ENCODE measurements around the gene RBM43. TPM values are rescaled to one million over a fixed set of nuclear protein-coding genes. Genes with fewer than 3 reads are reported as not detected.
A peak's percentile ranks its signal among the peaks of the same experiment; 100 is the strongest.
"Not testable (repeated sequence)": the region's sequence is repeated elsewhere in the genome, so short reads cannot be mapped to it uniquely, and the experiment has no call there.

The RBM43 gene
- total RNA-seq, result 4.8 and 5.0 TPM in 2 replicates

DNA sequence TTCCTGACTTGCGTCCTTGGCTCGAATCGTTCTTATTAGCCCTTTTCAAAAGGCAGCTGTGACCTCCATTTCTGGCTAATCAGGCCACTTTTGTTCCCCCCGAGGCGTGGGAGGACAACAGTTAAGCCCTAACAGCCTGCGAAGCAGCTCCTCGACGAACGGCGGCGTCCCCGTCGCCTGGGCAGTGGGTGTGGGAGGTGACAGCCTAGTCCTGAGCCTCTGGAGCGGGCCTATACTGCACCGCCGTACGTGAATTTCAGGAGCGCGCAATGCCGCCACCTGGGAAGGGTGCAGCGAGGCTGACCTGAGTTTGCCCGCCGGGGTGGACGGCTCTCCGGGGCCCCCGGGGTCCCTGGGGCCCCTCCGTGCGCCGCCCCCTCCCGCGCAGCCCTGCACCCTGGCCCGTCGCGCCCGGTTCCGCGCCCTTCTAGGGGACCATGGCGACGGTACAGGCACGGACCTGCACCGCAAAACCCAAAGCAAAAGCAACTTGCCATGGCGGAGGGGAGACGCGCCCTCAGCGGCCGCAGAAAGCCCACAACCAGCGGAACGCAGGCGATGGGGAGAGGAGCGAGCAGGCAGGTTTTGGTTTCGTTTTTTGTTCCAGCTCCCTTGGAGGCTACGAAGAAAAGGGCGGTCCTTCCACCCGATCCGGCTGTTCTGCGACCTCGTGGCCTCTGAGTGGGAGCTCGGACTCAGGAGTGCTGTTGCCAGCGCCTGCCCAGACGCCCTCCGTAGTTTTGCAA, at the start of gene RBM43:
TSS of gene RBM43 (minus strand) at position 633 of the 746 bp plus-strand sequence. CDS start at position 497, 136 bp downstream.
- TF ChIP-seq, protein P1, sequence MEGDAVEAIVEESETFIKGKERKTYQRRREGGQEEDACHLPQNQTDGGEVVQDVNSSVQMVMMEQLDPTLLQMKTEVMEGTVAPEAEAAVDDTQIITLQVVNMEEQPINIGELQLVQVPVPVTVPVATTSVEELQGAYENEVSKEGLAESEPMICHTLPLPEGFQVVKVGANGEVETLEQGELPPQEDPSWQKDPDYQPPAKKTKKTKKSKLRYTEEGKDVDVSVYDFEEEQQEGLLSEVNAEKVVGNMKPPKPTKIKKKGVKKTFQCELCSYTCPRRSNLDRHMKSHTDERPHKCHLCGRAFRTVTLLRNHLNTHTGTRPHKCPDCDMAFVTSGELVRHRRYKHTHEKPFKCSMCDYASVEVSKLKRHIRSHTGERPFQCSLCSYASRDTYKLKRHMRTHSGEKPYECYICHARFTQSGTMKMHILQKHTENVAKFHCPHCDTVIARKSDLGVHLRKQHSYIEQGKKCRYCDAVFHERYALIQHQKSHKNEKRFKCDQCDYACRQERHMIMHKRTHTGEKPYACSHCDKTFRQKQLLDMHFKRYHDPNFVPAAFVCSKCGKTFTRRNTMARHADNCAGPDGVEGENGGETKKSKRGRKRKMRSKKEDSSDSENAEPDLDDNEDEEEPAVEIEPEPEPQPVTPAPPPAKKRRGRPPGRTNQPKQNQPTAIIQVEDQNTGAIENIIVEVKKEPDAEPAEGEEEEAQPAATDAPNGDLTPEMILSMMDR (IDR thresholded peaks at IDR 0.05), result no peak
- Mint-ChIP-seq H3K4me3 (peak within 1 kb of the TSS; percentile 93), H3K36me3 (ENCODE audit: low read depth) (peaks cover 4% of the 10 kb centered on the region), H3K27ac (peak within 1 kb of the TSS; percentile 94), H3K9me3 (no peaks in the 10 kb centered on the region), H3K27me3 (no peaks in the 10 kb centered on the region), H3K4me1 (peaks cover 20% of the 10 kb centered on the region)
- intact Hi-C loops (cut with micrococcal nuclease), result loop anchor here (1.0 to 5.0 kb wide), 6 partner anchors 28 to 1674 kb away; partner anchors contain the start of genes ARL6IP6, FMNL2, MMADHC and NMI
- ChIA-PET POLR2A (interaction anchor here (0.7 to 4.0 kb wide), 10 partner anchors 9 to 1674 kb away, joined by 3 to 74 read pairs (median 4); partner anchors contain the start of genes ARL5A, MMADHC, NMI and RIF1), CTCF (interaction anchor here (0.7 to 1.1 kb wide), 4 partner anchors 37 to 1700 kb away, joined by 3 to 4 read pairs (median 3); partner anchors contain the start of gene RIF1)
- DNase-seq, result peak; percentile 58
- ATAC-seq (ENCODE audit: low read depth), result peak; percentile 90

DNA sequence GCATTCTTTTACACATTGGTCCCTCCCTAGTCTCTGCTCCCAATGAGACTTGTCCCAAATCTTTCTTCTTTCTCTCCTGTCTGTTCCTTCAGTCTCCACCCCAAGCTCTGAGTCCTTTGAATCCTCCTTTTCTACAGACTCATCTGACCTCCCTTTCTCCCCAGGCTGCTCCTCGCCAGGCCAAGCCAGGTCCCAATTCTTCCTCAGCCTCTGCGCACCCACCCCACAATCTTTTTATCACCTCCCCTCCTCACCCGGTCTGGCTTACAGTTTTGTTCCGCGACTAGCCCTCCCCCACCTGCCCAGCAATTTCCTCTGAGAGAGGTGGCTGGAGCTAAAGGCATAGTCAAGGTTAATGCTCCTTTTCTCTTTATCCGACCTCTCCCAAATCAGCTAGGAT, 48.6 kb upstream of the RBM43 start:
- H3K9me3 Mint-ChIP-seq; H3K4me1 Mint-ChIP-seq; H3K27ac Mint-ChIP-seq; H3K4me3 Mint-ChIP-seq; CTCF ChIA-PET; intact Hi-C loops (cut with micrococcal nuclease); H3K27me3 Mint-ChIP-seq; POLR2A ChIA-PET; DNase-seq; ATAC-seq (ENCODE audit: low read depth); H3K36me3 Mint-ChIP-seq (ENCODE audit: low read depth): not testable (repeated sequence)

DNA sequence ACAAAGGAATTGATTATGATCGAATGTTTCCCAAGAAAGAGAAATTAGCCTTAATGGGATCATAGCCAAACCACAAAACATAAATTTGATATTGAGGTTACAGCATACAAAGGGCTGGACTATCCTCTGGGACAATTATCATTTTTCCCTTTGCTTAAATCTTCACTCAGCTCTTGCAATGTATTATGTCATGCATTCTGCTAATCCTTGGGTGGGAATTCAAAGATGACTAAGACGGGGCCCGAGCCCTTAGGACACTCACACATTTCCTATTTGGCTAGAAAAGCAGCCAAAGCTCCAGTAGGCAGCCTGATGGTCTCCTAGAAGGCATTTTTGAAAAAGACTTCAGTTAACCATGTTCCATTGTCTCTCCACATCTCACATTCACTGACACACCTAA, 45.0 kb upstream of the RBM43 start:
- Mint-ChIP-seq H3K27me3 (no peaks in the 10 kb centered on the region), H3K9me3 (no peaks in the 10 kb centered on the region), H3K36me3 (ENCODE audit: low read depth) (no peaks in the 10 kb centered on the region), H3K4me3 (no peak overlapping the region), H3K27ac (no peak overlapping the region), H3K4me1 (no peaks in the 10 kb centered on the region)
- ChIA-PET POLR2A (no interaction called here), CTCF (no interaction called here)
- ATAC-seq (ENCODE audit: low read depth) (no peak), DNase-seq (no peak)
- intact Hi-C loops (cut with micrococcal nuclease), result no loop called here
- TF ChIP-seq, protein P1 (IDR thresholded peaks at IDR 0.05), result no peak

DNA sequence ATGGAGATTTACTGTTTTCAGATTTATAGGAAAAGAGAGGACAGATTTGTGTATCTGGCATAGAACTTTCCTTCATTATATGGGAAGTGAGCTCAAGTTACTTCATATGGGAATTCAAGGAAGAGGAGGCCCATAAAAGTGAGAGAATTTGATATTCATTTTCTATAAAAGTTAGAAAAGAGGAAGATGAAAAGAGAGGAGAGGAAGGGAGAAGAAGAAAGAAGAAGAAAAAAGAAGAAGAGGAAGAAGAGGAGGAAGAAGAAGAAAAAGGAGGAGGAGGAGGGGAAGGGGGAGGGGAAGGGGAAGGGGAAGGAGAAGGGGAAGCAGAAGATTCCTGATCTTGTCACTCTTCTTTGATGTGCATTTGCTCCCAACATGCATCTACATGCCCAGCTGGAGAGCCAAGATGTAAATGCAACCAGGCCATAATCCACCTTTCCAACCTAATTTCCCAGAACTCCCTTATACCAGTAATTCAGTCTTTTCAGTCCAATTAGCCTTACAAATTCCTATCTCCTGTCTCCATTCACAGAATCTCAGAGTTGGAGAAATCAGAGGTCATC, 43.5 kb upstream of the RBM43 start:
- Mint-ChIP-seq H3K36me3 (ENCODE audit: low read depth) (no peaks in the 10 kb centered on the region), H3K4me1 (no peaks in the 10 kb centered on the region), H3K9me3 (no peaks in the 10 kb centered on the region), H3K4me3 (no peak overlapping the region), H3K27ac (no peak overlapping the region), H3K27me3 (no peaks in the 10 kb centered on the region)
- intact Hi-C loops (cut with micrococcal nuclease), result no loop called here
- ATAC-seq (ENCODE audit: low read depth) (no peak), DNase-seq (no peak)
- ChIA-PET POLR2A (interaction anchor here (0.7 kb wide), 1 partner anchor 47 kb away, joined by 9 read pairs; no protein-coding TSS in a partner anchor), CTCF (no interaction called here)
- TF ChIP-seq, protein P1 (IDR thresholded peaks at IDR 0.05), result no peak

DNA sequence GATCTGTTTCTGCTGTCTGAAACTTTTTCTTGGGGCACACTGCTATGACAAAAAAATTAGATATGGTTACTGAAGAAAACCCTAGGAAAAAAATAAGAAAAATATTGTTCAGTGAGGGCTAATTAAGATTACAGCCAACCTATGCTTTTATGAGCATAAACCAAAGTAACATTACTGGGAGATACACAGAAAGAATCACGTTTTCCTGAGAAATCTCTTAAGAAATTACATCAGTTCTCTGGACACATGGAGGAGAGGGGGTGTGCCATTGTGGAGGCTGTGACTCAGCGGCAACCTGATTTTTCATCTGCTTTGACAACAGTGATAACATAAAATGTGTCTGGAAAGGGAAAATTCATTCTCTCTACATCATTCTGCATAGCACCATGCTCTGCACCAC, 41.2 kb upstream of the RBM43 start:
- ATAC-seq (ENCODE audit: low read depth), result no peak
- no peak for DNase-seq
- H3K27ac Mint-ChIP-seq, result no peak overlapping the region
- TF ChIP-seq, protein P1 (IDR thresholded peaks at IDR 0.05), result no peak
- no peaks in the 10 kb centered on the region for H3K36me3 Mint-ChIP-seq (ENCODE audit: low read depth)
- intact Hi-C loops (cut with micrococcal nuclease), result no loop called here
- ChIA-PET POLR2A (no interaction called here), CTCF (no interaction called here)
- no peaks in the 10 kb centered on the region for H3K9me3 Mint-ChIP-seq
- no peaks in the 10 kb centered on the region for H3K27me3 Mint-ChIP-seq
- peaks cover 8% of the 10 kb centered on the region for H3K4me1 Mint-ChIP-seq
- H3K4me3 Mint-ChIP-seq, result no peak overlapping the region
